ENCODE data around the gene DCTN5. TPM values are rescaled to one million over a fixed set of nuclear protein-coding genes. Genes with fewer than 3 reads are reported as not detected.
"Not testable (repeated sequence)": the region's sequence is repeated elsewhere in the genome, so short reads cannot be mapped to it uniquely, and the experiment has no call there.

The DCTN5 gene
- total RNA-seq, 1 donor from 2014 or later: 54.9 TPM

DNA sequence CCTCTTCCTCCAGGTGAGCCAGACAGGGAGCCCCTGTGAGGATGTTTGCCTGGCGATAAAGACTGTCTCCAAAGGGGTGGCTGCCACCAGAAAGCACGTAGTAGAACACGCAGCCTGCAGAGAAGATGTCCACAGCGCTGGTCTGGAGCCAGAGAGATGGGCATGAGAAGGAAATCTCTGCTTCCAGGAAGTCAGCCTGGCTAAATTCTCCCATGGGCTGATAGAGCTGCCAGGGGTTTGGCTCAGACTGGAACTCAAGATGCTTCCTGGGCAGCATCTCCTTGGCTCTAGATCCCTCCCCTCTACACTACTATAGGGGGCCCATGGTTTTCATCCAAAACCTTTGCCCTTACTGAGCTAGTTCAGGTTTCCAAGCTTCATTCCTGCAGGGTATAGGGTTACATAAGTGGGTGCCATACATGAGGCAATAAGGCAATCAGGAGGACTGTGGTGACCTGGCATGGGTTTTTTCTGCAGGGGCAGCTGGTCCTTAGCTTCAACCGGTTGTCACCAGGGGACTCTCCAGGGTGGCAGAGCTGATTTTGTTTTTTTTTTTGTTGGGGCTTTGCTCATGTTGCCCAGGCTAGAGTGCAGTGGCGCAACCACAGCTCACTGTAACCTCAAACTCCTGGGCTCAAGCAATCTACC is 51.0 kb downstream of the DCTN5 start:
- DNase-seq (ENCODE audit: low read depth): peak; percentile 62

- DNase-seq (ENCODE audit: low read depth): no peak
Measured at GRCh38 chr16:23694265-23694643, 53.0 kb downstream of the DCTN5 start.

DNA sequence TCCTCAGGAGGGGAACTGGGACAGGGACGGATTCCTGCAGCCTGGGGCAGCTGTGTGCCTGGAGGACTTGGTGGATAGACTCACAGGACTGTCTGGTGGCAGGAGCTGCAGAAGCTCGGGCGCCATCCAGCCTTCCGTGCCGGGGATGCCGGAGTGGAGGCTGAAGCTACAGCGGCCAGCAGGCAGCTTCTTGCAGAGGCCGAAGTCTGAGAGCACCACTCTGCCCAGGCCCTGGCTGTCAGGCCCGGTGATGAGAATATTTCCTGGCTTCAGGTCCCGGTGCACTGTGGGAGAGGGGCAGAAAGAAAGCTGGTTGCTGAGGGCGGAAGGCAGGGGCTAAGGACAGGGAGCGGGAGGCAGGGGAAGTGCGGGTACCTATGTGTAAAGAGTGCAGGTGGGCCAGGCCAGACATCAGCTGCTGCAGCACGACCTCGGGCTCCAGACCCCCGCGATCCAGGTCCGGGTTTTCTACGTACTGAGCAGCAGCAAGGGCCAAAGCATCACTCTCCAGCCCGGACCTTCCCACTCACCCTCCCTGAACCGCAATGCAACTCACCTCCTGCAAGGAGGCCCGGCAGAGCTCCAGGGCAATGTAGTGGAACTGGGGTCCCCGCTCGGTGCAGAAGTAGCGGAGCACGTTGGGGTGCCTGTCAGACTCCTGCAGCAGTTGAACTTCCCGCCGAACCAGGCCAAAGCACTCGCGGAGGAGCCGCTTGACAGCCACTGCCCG is 53.5 kb downstream of the DCTN5 start:
- DNase-seq (ENCODE audit: low read depth): no peak

DNA sequence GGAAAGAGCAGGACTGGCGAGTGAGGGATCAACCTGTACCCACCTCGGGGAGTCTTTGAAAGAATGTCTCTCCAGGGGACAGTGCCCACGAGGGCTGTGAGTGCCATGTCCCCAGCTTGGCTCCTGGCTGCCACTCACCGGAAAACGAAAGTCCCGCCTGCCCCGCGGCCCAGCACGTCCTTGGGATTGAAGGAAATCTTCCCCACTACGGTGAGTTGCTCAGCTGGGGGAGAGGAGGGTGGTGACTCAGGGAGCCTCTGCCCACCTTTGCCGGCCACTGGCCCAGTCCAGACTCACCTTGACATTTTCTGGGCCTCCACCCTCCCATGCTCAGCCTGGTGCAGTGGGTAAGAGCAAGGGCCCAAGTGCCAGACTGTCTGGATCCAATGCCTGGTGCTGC is 54.5 kb downstream of the DCTN5 start:
- no peak for DNase-seq (ENCODE audit: low read depth)

DNA sequence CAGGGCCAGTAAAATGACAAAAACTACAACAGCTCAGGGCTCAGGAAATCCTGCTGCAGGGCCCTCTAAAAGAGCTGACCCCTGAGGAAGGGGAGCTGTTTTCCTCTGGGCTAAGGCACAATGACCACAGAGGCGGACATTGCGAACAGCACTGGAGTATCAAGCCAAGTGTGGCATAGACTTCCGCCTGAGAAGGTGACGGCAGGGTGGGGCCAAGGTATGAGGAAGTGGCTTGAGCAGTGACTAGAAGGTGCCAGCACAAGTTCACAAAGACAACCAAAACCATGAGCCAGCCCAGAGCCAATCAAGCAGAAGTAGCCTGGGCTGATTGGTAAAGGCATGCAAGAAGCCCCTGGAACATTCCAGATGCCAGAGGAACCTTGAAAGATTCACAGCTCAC is 57.8 kb downstream of the DCTN5 start:
- DNase-seq (ENCODE audit: low read depth): no peak

GRCh38 chr16:23700093-23700492 is 58.8 kb downstream of the DCTN5 start:
- DNase-seq (ENCODE audit: low read depth): no peak

DNA sequence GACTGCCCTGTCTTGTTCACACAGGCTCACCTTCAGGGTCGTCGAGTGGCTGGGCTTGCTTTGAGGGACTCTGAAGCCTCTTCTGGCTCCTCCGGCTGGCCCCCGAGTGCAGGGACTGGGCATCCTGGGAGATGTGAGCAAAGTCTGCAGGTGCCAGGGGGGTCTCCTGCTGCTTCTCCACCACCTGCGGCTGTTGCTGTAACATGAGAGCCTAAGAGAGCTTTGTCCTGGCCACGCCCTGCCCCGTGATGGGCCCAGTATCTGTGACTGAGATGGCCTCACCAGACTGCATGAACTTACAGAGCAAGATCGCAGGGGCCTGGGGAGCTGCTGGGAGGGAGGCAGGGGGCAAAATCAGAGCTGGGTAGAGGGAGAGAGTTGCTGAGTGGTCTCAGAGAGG is 59.2 kb downstream of the DCTN5 start:
- DNase-seq (ENCODE audit: low read depth): no peak

- no peak for DNase-seq (ENCODE audit: low read depth)
Measured at GRCh38 chr16:23701045-23701444, 59.8 kb downstream of the DCTN5 start.

DNA sequence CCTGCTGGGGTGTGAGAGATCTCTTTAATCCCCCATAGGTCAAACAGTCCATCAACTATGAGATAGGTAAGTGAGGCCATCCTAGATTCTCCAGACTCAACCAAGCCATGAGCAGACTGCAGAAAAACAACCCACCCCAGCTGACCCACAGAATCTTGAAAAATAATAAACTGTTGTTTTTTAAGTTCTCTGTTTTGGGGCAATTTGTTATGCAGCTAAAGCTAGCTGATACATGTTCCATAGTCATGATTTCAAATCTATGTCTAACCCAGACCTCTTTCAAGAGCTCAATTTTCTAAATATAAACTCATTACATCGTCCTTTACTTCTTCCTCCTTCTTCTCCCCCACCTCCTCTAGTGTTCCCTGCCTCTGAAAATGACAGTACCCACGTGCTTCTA is 61.7 kb downstream of the DCTN5 start:
- no peak for DNase-seq (ENCODE audit: low read depth)

GRCh38 chr16:23704772-23705516 is 63.7 kb downstream of the DCTN5 start:
- DNase-seq (ENCODE audit: low read depth): no peak

- no peak for DNase-seq (ENCODE audit: low read depth)
Measured at GRCh38 chr16:23705517-23705902, 64.2 kb downstream of the DCTN5 start.

GRCh38 chr16:23706439-23706838 is 65.2 kb downstream of the DCTN5 start:
- DNase-seq (ENCODE audit: low read depth): no peak

DNA sequence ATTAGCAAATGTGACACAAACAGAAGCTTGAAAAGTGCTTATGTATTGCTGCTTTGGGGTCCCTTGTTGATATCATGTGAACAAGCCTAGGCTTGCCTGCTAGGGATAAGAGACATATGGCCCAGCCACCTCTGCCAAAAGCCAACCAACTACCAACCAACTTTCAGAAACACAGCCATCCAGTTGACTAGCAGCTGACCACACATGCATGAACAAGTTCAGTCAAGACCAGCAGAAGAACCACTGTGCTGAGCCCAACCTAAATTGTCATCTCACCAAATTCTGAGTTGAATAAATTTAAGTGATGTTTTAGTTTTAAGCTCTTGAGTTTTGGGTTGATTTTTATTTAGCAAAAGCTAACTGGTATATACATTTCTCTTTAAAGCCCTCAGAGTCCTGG is 68.3 kb downstream of the DCTN5 start:
- no peak for DNase-seq (ENCODE audit: low read depth)

DNA sequence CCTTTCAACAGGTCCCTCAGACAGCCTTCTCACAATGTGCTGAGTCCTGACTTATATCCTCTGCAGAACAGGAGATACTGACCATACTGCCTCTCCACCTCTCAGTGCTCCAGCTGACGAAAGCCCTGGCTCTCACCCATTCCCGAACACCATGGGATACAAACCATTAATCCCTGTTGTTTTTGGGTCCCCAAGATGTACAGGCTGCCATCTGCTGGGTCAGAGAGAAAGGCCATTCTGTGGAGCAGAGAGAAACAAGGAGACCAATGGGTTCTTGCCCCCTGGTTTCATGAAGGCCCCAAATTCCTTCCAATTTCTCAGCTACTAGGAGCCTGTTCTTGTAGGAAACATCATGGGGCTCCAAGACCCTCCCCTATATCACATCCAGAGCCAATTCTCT is 68.7 kb downstream of the DCTN5 start:
- DNase-seq (ENCODE audit: low read depth): no peak

GRCh38 chr16:23710504-23710903 is 69.2 kb downstream of the DCTN5 start:
- no peak for DNase-seq (ENCODE audit: low read depth)

GRCh38 chr16:23711785-23712184 is 70.5 kb downstream of the DCTN5 start:
- DNase-seq (ENCODE audit: low read depth): no peak

DNA sequence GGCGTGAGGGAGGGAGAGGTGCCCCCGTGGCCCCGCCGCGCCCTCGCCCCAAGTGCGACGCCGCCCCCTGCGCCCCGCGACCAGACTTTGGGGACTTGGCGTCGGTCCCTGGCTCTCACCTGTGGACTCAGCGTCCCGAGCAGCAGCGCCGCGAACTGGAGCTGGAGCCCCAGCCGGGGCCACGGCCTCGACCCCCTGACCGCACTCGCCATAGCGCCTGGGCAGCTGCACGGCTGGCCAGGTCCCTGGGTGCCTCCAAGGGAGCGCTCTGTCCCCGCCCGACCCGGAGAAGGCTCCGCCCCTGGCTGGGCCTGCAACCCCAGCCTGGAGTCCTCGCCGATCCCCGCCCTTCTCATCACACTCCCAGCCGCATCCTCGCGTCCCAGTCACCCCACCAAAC is 71.7 kb downstream of the DCTN5 start, which contains the start of gene ERN2:
Gene ERN2, minus strand, starts transcription at position 247 of the 400 bp plus-strand sequence. Its CDS starts 35 bp downstream, at position 212.
- no peak for DNase-seq (ENCODE audit: low read depth)

DNA sequence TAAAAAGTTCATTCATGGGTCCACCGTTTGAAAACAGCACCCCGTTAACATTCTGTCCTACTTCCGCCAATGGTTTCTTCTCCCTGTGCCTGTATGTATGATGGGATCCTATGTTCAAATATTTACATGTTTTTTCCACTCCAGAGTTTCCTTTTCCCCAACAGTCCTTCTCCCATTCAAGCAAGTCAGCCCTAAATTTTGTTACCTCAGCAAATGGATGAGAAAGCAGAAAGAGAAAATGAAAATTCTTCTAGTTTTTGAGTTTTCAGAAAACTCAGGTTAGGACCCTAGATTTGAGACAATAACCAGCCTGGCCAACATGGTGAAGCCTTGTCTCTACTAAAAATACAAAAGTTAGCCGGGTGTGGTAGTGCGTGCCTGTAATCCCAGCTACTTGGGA is 75.2 kb downstream of the DCTN5 start:
- no peak for DNase-seq (ENCODE audit: low read depth)

DNA sequence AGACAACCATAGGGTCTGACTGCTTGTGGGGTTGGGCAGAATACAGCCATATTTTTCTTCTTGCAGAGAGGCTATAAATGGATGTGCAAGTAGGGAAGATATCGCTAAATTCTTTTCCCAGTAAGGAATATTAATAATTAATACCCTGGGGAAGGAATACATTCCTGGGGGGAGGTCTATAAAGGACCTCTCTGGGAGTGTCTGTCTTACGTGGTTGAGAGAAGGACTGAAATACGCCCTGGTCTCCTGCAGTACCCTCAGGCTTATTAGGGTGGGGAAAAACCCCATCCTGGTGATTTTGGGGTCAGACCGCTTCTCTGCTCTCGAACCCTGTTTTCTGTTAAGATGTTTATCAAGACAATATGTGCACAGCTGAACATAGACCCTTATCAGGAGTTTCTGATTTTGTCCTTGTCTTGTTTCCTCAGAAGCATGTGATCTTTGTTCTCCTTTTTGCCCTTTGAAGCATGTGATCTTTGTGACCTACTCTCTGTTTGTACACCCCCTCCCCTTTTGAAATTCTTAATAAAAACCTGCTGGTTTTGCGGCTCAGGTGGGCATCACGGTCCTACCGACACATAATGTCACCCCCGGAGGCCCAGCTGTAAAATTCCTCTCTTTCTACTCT is 81.5 kb downstream of the DCTN5 start:
- not testable (repeated sequence) for DNase-seq (ENCODE audit: low read depth)

GRCh38 chr16:23724096-23724784 is 83.0 kb downstream of the DCTN5 start:
- DNase-seq (ENCODE audit: low read depth): no peak

- no peak for DNase-seq (ENCODE audit: low read depth)
Measured at GRCh38 chr16:23724785-23725131, 83.5 kb downstream of the DCTN5 start.

Measured in myocyte (in vitro differentiated cells).